HG03045 (cell line): ENCODE results near the gene NFIX.
A peak's percentile ranks its signal among the peaks of the same experiment; 100 is the strongest.

Experiments used
- ATAC-seq: cut with Tn5 transposase; IDR thresholded peaks from one replicate; pipeline ENCODE4 v1.9.1; 2021; ENCODE audit warnings: mild to moderate bottlenecking, moderate library complexity; ENCODE audit not compliant: unreplicated experiment

Gene NFIX

DNA sequence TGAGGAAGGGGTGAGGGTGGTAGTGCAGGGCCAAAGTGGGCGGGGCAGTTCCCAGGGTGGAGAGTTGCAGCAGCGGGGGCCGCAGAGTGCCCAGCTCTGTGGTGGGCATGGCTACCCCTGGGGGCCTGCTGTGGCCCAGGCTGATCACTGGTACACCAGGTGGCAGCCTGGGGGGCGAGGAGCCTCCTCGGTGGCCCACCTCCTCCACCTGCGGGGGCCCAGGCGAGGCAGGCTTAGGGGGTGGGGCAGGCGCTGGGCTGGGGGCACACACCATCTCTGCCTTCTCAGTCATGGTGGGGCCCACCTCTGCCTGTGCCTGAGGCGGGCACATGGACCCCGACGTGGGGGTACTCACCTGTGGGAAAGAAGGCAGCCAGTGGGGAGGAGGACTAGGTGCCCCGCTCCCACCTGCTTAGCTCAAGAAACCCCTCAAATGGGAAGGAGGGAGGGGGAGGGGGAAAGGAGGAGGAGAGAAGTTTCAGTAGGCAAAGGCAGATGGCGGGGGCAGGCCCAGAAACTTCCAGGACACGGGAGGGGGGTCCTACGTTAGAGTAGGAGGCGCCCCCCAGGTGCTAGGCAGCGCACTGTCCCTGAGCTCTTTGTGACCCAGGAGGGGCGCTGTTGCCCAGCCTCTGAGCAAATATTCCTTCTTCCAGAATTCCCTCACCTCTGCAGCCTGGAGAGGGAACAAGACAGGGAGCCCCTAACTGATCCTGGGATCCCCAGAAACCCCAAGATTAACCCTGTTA, 105.7 kb downstream of the NFIX start:
- no peak for ATAC-seq

DNA sequence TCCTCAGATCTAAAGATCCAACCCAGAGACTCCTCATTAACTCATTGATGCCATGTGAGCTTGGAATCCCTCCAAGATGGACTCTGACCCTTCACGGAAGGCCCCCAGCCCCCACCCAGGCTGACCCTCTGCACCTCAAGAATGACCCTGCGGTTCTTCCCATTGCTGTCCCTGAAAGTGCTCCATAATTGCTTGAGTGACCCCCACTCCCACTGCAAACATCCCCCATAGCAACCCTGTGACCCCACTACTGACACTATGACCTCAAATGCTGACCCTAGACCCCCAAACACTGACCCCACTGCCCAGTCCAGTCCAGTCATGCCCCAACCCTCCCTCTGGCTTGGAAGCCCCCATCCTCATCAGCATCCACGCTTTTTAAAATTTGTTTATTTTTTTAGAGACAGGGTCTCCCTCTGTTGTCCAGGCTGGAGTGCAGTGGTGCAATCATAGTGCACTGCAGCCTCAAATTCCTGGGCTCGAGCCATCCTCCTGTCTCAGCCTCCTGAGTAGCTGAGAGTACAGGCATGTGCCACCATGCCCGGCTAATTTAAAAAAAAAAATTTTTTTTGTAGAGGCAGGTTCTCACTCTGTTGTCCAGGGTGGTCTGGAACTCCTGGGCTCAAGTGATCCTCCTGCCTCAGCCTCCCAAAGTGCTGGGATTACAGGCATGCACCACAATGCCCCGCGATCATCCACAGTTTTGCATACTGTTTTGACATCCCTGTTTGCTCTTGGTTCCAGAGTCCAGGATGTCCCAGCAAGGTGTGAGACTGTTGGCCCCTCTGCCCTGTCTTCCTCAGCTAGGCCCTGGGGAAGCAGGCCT, 106.5 kb downstream of the NFIX start:
- no peak for ATAC-seq

- no peak for ATAC-seq
Observed at GRCh38 chr19:13102416-13102665, 107.1 kb downstream of the NFIX start.

GRCh38 chr19:13102666-13103580, 107.6 kb downstream of the NFIX start, which contains the start of gene LYL1:
TSS of gene LYL1 (minus strand) at chr19:13102858. CDS start at chr19:13101171, 1,687 bp downstream.
- ATAC-seq = no peak

- no peak for ATAC-seq
Observed at GRCh38 chr19:13103581-13104359, 108.5 kb downstream of the NFIX start.

- peak; percentile 31 for ATAC-seq
Observed at GRCh38 chr19:13104360-13104847, 109.1 kb downstream of the NFIX start.

DNA sequence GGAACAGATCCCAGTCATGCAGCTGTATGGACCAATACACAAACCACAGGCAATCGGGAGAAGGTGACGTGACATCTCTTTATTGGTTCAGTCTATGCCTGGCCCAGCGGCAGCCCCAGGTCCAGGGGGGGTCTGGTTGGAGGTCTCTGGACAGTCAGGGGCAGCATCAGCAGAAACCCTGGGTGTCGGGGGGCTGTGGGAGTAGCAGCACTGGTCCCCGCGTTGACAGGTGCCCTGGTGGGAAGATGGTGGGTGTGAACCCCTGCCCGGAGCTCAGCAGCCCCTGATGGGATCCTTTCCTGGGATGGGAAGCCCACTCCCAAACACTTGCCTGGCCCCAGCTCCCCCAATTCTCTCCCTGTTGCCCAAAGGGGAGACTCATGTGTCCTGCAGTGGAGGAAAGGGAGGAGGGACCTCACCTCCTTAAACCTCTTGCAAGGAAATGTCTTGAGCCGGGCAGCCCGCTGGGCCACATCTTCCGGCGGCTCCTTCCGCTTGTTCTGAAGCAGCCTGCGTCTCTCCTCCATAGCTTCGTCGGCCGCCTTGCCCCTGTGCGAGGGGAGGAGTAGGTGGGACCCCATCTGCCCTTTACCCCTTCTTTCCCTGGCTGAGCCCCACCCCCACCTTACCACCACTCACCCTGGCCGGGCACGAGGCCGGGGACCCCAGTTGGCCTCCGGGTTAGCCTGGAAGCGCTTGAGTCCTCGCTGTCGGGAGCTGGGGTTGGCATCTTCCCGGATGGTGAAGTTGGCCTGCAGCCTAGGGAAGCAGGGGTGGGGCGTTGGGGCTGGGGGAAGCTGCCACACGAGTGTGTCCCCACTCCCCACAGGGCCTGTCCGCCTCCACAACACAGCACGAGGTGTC, 109.8 kb downstream of the NFIX start:
- no peak for ATAC-seq

DNA sequence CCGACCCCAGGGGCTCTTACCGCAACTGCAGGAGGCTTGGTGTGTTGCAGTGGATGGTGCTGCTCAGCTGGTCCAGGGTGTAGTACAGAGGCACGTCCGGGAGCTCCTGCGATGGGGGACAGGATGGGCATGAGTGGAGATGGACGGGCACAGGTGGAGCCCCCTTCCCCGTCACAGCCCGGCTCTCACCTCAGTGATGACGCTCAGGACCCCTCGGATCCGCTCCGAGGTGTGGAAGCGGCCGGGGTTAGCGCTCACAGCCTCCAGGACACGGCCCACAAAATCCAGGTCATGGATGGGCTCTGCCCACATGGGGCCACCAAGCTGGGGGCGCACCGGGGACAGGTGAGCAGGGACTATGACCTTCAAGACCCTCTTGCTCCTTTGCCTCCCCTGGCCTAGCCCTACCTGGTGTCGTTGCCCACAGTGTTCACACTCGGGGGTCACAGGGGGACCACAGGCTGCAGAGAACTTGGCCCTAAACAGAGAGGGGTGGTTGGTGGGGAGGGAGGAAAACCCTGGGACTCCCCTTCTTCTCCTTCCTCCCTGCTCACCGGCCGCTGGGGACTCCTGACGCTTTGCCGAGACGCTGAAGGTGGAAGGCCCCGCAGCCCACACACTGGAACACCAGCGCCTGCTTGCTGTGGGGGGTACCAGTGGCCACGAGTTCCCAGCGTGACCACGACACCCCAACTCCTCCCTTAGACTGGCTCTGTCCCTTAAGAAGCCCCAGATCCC, 114.3 kb downstream of the NFIX start:
- no peak for ATAC-seq

DNA sequence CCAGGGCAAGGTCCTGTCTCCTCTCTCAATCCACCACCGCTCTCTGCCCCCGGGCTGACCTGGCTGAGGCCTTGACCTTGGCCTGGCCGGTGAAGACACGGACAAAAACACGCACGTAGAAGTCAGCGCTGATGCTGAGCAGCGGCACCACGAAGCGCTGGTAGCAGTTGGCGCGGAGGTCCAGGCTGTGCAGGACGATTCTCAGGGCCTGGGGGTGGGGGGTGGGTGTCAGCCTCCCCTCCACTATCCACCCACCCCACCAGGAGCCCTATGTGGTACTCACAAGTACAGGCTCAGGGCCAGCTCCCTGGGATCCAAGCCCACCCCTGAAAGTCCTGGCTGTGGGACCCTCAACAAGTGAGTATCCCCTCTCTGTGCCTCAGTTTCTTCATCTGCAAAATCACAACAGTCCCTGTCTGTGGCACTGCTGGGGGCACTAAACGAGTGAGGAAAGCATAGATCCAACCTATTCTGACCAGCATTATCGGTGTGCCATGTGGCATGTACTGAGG, 114.9 kb downstream of the NFIX start:
- ATAC-seq = no peak

- ATAC-seq = no peak
Observed at GRCh38 chr19:13112555-13112954, 117.3 kb downstream of the NFIX start.

DNA sequence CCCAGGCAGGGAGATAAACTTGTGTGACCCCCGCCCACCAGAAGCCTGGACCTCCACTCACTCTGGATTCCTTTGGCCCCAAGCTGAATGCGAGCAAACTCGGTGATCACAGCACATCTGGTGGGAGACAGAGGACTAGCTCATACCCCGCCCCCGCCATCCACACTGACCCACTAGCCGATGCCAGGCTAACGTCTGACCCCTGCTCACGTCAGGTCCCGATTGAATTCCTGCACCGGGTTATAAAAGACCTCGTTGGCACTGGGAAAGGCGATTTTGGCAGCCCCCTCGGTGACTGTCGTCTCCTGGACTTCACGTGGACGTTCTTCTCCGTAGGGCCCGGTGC, 120.6 kb downstream of the NFIX start:
- no peak for ATAC-seq

GRCh38 chr19:13116282-13117175, 121.3 kb downstream of the NFIX start, which contains the start of gene TRMT1:
TSS of gene TRMT1 (minus strand) at chr19:13116740. CDS start at chr19:13116399, 341 bp downstream.
- peak; percentile 48 for ATAC-seq

DNA sequence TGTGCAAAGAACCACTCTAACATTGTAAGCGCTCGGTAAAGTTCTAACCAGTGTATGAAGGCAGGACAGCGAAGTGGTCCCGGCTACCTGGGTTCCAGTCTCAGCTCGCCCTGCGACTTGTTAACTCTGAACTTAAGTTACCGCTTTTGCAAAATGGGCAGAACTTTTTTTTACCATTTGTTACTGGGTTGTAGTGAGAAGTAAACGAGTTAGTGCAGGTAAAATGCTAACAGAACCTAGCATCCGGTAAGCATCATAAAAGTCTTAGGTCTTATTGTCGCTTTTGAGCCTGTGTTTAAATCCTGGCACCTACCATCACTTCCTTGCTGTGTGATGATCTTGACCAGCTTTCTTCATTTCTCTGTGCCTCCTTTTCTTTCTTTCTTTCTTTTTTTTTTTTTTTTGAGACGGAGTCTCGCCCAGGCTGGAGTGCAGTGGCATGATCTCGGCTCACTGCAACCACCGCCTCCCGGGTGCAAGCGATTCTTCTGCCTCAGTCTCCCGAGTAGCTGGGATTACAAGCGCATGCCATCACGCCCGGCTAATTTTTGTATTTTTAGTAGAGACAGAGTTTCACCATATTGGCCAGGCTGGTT, 122.0 kb downstream of the NFIX start:
- no peak for ATAC-seq

DNA sequence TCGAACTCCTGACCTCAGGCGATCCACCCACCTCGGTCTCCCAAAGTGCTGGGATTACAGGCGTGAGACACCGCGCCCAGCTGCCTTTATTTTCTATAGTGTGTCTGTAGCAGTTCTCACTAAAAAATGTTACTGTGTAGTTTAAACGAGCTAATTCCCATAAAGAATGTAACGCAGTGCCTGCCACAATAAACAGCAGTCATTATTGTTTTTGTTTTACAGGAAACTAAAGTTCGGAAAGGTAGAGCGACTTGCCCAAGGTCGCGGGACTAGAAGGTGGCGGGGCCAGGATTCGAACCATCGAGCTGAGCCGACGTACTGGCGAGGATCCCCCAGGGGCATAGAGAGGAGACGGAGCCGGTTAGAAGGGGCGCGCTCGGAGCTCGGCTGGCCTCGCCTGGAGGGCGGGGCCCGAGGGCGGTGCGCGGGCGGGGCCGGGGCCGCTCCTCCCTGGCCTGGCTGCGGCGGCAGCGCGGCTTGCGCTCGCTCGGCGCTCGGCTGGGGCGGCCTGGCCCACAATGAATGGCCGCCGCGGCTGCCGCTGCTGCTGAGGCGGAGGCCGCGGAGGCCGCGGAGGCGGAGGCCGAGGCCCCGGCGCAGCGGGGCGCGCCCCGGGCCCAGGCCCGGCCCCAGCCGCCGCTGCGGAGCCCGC, 122.6 kb downstream of the NFIX start, which contains the start of gene NACC1:
Gene NACC1 (plus strand): TSS at position 493 of the 652 bp plus-strand sequence. CDS start 16,944 bp downstream, outside the sequence.
- ATAC-seq = peak; percentile 67

- ATAC-seq = no peak
Observed at GRCh38 chr19:13118424-13119193, 123.3 kb downstream of the NFIX start.

DNA sequence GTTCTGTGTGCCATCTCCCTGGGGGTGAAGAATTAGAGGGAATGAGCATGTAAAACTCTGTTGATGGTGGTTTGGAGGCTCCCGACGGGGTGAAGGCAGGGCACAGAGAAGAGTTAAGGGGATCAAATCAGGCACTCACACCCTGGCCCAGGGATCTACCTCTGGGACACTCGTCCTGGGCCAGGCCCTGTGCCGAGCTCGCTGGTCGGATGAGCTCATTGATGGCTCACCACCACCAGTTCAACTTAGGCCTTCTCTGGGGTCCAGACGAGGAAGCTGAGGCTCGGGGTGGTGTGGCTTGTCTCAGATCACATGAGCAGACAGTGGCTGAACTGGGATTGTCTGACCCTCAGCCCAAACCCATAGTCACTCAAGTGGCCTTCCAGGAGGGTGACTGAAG, 124.4 kb downstream of the NFIX start:
- ATAC-seq = no peak
